Lower leg skin (tissue), 3 donors: ENCODE measurements around the gene DNAI2.

Experiments
- POLR2A ChIP-seq, 2 donors: fragments of 450-650 bp; IDR thresholded peaks; one replicate each; pipeline ENCODE4 v1.6.1; 2016 to 2017; ENCODE audit warnings: antibody characterized with exemption in 2 of 2, mild to moderate bottlenecking in 1 of 2, moderate library complexity in 1 of 2
- TF ChIP-seq, protein P1 (sequence below), 3 donors: fragments of 450-650 bp; IDR thresholded peaks; one replicate each; pipeline ENCODE4 v1.5.1; 2016; ENCODE audit warnings: antibody characterized with exemption in 3 of 3, mild to moderate bottlenecking in 3 of 3, moderate library complexity in 2 of 3

GRCh38 chr17:74354561-74354960, 80.5 kb downstream of the DNAI2 start:
- TF ChIP-seq, protein P1, sequence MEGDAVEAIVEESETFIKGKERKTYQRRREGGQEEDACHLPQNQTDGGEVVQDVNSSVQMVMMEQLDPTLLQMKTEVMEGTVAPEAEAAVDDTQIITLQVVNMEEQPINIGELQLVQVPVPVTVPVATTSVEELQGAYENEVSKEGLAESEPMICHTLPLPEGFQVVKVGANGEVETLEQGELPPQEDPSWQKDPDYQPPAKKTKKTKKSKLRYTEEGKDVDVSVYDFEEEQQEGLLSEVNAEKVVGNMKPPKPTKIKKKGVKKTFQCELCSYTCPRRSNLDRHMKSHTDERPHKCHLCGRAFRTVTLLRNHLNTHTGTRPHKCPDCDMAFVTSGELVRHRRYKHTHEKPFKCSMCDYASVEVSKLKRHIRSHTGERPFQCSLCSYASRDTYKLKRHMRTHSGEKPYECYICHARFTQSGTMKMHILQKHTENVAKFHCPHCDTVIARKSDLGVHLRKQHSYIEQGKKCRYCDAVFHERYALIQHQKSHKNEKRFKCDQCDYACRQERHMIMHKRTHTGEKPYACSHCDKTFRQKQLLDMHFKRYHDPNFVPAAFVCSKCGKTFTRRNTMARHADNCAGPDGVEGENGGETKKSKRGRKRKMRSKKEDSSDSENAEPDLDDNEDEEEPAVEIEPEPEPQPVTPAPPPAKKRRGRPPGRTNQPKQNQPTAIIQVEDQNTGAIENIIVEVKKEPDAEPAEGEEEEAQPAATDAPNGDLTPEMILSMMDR (IDR thresholded peaks at IDR 0.05): no peak
- no peak for TF ChIP-seq POLR2A (IDR thresholded peaks at IDR 0.05)
